ENCODE measurements around the gene STX16.

GRCh38 chr20:58710481-58711265 is 59.6 kb downstream of the STX16 start:
- TF ChIP-seq, protein P1, sequence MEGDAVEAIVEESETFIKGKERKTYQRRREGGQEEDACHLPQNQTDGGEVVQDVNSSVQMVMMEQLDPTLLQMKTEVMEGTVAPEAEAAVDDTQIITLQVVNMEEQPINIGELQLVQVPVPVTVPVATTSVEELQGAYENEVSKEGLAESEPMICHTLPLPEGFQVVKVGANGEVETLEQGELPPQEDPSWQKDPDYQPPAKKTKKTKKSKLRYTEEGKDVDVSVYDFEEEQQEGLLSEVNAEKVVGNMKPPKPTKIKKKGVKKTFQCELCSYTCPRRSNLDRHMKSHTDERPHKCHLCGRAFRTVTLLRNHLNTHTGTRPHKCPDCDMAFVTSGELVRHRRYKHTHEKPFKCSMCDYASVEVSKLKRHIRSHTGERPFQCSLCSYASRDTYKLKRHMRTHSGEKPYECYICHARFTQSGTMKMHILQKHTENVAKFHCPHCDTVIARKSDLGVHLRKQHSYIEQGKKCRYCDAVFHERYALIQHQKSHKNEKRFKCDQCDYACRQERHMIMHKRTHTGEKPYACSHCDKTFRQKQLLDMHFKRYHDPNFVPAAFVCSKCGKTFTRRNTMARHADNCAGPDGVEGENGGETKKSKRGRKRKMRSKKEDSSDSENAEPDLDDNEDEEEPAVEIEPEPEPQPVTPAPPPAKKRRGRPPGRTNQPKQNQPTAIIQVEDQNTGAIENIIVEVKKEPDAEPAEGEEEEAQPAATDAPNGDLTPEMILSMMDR (IDR thresholded peaks at IDR 0.05), result no peak
- no peak for TF ChIP-seq POLR2A (IDR thresholded peaks at IDR 0.05)

Measured in esophagus squamous epithelium (tissue), 4 donors.